Stimulated activated CD8-positive, alpha-beta memory T cell treated with anti-CD3 and anti-CD28 coated beads, Interleukin-15, amount 100 ng/mL, for 24 hours (primary cell): ENCODE results near the gene NCR1.
"Not testable (repeated sequence)": the region's sequence is repeated elsewhere in the genome, so short reads cannot be mapped to it uniquely, and the experiment has no call there.

ENCODE experiments used
- DNase-seq: peaks from one replicate; pipeline ENCODE4 v3.0.0-alpha.2; 2020; ENCODE audit warnings: low read depth

The NCR1 gene

GRCh38 chr19:54907899-54908298 lies 2.0 kb downstream of the NCR1 start:
- not testable (repeated sequence) for DNase-seq

DNA sequence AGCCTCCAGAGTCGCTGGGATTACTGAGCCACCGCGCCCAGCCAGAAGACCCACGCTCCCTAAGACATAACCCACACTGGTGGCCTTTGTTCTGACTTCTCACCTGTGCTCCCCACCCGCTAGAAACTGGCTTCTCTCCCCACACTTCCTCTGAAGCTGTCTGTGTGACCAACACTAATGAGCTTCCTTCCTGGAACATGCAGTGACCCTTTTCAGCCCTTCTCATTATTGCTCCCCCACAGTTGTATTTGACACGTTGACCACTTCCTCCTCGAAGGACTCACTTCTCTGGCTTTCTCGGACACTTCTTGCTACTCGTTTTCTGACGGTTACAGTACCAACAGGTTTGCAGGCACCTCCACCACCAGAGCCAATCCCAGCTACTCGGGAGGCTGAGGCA lies 10.9 kb downstream of the NCR1 start:
- DNase-seq, result no peak

DNA sequence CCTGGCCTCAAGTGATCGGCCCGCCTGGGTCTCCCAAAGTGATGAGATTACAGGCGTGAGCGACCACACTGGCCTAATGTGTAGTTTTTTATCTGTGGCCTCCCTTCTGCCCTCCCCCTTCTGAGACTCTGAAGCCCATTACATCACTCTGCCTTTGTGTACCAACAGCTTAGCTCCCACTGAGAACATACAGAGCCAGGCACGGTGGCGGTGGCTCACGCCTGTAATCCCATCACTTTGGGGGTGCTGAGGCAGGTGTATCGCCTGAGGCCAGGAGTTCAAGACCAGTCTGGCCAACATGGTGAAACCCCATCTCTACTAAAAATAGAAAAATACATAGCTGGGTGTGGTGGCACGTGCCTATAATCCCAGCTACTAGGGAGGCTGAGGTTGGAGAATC lies 12.6 kb downstream of the NCR1 start:
- DNase-seq, result no peak

DNA sequence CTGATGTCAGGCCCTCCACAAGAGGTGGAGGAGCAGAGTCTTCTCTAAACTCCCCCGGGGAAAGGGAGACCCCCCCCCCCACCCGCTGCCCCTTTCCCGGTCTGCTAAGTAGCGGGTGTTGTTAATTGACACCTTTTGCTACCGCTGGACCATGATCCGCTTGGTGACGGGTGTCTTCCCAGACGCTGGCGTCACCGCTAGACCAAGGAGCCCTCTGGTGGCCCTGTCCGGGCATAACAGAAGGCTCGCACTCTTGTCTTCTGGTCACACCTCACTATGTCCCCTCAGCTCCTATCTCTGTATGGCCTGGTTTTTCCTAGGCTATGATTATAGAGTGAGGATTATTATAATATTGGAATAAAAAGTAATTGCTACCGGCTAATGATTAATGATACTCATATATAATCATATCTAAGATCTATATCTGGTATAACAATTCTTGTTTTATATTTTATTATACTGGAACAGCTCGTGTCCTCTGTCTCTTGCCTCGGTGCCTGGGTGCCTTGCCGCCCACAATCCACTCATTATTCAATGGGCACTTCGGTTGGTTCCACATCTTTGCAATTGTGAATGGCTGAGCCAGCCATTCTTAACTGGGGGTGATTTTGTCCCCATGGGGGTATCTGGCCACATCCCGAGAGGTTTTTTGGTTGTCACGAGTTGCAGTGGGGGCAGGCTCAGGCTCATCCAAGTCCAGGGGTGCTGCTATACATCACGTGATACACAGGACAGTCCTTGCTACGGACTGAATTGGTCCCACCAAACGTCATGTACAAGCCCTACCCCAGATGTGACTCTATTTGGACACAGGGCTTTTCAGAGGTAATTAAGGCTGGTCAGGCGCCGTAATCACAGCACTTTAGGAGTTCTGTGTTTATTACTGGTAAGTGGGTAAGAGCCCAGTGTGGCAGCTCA lies 14.0 kb downstream of the NCR1 start:
- DNase-seq, result not testable (repeated sequence)

- no peak for DNase-seq
These were observed 15.1 kb downstream of the NCR1 start for GRCh38 chr19:54921082-54921481.

DNA sequence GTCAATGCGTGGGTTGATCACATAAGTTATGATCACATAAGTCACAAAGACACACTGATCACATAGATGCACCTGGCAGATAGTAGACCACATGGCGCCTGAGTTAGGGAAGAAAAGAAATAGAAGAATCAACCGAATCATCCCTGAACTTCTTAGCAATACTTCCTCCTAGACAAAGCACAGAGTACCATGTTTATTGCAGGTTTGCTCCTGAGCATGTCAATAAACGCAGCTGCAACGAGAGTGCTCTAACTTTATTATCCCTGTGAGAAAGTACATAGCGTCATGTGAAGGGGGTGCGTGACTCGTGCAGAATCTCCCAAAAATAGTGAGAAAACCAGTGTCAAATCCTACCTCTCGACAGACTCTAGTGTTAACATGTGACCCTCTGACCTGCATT lies 17.3 kb downstream of the NCR1 start:
- no peak for DNase-seq

DNA sequence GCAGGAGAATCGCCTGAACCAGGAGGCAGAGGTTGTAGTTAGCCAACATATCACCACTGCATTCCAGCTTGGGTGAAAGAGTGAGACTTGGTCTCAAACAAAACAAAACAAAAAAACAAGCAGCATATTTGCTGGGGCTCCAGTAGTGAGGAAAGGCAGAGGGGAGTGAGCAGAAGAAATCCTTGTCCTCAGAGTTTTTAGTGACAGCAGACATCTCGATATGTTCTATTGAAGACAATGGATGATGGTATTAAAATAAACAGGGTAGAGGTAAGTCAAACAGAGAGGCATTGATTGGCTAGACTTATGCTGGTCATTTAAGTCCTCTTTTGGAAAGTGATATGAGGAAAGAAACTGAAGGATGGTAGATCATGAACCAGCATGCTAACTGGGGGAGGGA lies 22.4 kb downstream of the NCR1 start:
- DNase-seq, result no peak

DNA sequence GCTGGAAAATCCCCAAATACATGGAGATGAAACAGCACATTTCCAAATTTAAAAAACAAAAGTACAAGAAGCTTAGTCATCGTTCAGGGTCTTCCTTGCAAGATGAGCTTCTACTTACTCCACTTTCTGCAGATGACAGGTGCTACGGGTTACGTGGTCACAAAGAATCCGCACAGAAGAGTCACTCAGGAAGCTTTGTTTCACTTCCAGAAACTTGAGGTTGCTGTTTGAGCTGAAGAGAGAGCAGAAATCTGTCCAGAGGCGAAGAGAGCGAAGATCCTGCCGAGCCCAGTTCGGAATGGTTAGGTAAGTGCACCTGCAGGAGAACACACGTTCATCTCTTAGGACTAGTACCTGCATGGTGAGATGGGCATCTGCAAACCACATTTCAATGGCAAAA lies 32.0 kb downstream of the NCR1 start:
- DNase-seq, result no peak

DNA sequence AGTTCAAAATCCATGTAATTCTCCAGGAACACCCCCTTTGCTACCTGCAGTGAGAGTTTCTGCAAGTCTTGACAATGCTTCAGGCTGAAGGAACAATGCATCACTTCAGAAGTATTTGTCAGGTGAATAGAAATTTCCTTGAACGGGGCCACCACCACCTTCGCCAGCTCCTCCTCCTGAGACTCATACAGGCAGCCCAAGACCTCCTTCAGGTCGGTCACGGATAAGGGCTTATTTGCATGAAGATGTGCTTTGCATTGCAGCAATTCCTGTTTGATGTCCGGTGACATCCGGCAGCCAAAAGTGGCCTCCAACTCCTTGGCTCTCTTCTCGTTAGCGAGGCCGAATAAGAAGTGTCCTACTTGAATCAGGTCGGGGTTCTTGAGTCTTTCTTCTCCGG lies 33.0 kb downstream of the NCR1 start:
- DNase-seq, result no peak

GRCh38 chr19:54939538-54939937 lies 33.6 kb downstream of the NCR1 start:
- not testable (repeated sequence) for DNase-seq

- DNase-seq, result not testable (repeated sequence)
These were observed 37.9 kb downstream of the NCR1 start for GRCh38 chr19:54943772-54944361.

GRCh38 chr19:54947381-54947780 lies 41.4 kb downstream of the NCR1 start, which contains the start of gene NLRP7:
NLRP7 (minus strand) TSS chr19:54947530.
- DNase-seq, result no peak

GRCh38 chr19:54949412-54949811 lies 43.5 kb downstream of the NCR1 start:
- DNase-seq, result no peak

DNA sequence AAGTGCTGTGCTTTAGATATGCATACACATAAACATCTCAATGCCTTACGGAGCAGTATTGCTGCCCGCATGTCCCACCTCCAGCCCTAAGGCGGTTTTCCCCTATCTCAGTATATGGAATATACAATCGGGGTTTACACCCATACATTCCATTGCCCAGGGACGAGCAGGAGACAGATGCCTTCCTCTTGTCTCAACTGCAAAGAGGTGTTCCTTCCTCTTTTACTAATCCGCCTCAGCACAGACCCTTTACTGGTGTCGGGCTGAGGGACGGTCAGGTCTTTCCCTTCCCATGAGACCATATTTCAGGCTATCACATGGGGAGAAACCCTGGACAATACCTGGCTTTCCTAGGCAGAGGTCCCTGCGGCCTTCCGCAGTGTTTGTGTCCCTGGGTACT lies 44.6 kb downstream of the NCR1 start:
- DNase-seq, result not testable (repeated sequence)

DNA sequence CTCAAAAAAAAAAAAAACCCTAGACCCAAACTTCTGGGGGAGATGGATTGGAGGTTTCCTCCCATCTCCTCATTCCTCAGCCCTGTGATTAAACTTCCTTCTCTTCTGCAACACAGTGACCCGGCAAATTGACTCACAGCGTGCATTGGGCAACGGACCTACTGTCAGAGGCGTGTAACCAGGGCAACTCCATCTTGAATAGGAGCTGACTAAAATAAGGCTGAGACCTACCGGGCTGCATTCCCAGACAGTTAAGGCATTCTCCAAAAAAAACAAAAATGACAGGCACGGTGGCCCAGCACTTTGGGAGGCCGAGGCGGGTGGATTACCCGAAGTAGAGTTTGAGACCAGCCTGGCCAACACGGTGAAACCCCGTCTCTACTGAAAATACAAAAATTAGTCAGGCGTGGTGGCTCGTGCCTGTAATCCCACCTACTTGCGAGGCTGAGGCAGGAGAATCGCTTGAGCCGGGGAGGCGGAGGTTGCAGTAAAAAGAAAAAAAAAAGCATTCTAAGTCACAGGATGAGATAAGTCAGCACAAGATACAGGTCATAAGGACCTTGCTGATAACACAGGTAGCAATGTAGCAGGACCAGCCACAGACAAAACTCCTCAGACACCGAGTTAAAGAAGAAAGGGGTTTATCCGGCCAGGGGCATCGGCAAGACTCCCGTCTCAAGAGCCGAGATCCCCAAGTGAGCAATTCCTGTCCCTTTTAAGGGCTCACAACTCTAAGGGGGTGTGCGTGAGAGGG lies 46.8 kb downstream of the NCR1 start:
- no peak for DNase-seq

- DNase-seq, result not testable (repeated sequence)
These were observed 47.4 kb downstream of the NCR1 start for GRCh38 chr19:54953345-54953713.

- no peak for DNase-seq
These were observed 49.4 kb downstream of the NCR1 start for GRCh38 chr19:54955376-54955775.

- DNase-seq, result no peak
These were observed 53.9 kb downstream of the NCR1 start for GRCh38 chr19:54959840-54960239.
